GM20000 (cell line): Measurements from ENCODE around the gene TFF2.

Experiments
- DNase-seq: peaks from one replicate; pipeline ENCODE4 v3.0.0; 2012; ENCODE audit warnings: low spot score
- CTCF ChIP-seq: IDR thresholded peaks from 2 replicates; pipeline ENCODE4 v1.5.1; 2012; ENCODE audit warnings: mild to moderate bottlenecking, control low read depth; ENCODE audit errors: extremely low read depth, missing control alignments

Gene TFF2

DNA sequence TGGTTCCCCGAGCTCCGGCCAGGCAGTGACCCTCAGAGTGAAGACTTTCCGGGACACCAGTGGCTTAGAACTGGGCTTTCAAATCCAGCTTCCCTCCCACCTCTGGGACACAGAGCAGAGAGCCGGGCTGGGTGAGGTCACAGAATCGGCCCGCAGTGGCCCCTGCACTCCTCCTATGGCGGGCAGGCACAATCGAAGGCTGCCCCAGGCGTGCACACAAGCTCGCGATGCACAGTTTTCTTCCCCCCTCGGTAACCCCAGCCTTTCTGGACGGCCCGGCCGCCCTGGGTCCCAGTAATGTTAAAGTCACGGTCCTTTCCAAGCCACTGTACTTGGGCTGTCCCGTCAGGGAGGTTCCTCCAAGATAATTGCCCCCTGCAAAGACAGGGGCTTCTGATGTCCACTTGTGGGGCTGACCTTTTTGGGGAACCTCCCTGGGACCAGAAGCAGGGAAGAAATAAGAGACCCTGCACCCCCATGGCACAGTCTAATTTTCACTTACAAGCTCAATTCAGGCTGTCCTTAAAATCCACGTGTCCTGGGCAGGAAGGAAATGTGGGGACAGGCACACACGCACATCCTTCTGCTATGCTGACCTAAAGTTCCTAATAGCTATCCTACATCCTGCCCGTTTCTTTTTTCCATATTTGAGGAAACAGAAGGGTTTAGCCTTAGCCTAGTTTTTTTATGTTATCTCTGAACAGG, 49.3 kb downstream of the TFF2 start:
- TF ChIP-seq CTCF, result no peak
- DNase-seq, result no peak

- TF ChIP-seq CTCF, result no peak
- DNase-seq, result no peak
Observed at GRCh38 chr21:42300956-42301355, 49.8 kb downstream of the TFF2 start.

DNA sequence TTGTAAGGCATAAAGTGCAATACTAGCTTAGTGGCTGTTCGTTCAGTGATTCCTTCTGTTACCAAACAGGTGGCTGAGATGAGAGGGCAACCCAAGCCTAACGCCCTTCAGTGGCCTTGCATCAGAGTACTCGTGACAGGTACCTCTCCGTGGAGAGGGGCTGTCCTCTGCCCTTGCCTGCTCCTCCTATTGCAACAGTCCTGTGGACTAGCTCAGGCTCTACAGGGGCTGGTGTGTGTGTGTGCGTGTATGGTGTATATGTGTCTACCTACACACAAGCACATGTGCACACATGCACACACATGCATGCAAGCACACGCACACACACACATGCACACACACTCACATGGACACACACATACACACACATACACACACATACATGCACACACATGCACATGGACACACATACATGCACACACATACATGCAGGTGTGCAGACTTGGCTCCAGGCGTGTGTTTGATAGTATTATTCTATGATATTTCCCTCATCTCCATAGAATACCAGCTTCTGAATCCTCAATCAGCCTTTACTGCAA, 50.7 kb downstream of the TFF2 start:
- no peak for DNase-seq
- TF ChIP-seq CTCF, result no peak

DNA sequence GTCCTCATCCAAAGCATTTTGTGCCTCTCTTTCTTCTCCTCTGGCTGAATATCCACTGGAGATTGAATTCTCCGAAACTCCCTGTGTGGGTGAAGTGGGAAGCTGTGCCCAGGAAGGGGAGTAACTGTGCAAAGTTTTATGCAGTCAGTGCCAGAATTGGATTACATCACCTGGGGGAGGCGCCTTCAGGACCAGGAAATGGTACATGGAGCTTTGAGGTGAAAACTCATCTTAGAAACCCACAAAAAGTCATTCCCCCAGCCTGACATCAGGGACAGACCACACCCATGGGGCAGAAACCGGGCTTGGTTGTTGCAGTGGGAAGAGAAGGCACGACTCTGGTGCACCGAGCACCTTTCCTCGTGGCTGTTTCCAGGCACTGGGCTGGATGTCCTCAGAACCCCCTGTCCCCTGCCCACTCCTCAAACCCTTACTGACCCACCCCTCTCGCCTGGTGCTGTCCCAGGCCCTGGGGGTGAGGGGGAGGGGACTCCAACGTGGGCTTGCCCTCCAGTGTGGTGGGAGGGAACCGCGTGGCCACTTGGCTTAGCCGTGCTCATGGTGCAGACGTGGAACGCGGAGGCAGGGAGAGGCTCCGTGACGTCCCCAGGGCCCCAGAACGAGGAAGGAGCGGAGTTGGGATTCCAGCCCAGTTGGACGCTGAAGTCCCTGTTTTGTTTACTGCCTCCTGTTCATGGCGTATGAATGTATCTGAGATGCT, 51.3 kb downstream of the TFF2 start:
- no peak for TF ChIP-seq CTCF
- no peak for DNase-seq

- TF ChIP-seq CTCF, result no peak
- no peak for DNase-seq
Observed at GRCh38 chr21:42298657-42299056, 52.1 kb downstream of the TFF2 start.

DNA sequence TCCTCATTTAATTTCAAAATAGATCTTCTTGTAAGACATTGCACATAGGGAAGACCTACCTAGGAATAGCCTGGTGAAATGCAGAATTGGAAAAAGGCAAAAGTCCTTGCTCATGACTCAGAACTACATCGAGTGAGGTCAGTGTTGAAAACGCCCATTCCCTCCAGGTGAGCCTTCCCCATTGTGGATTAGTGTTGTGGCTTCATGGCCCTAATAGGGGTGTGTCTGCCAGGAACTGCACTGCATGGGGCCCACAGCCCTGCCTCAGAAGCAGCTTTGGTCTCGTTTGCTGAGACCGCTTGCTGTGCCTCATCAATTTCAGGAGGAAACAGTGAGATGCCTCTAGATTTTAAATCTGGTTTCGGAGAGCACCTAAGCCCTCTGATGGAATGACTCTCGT, 52.6 kb downstream of the TFF2 start:
- DNase-seq, result no peak
- no peak for TF ChIP-seq CTCF

- DNase-seq, result no peak
- no peak for TF ChIP-seq CTCF
Observed at GRCh38 chr21:42297377-42297776, 53.4 kb downstream of the TFF2 start.
